Stimulated activated CD4-positive, alpha-beta T cell treated with anti-CD3 and anti-CD28 coated beads, Interleukin-1b, Interleukin-23, amount 100 ng/mL, for 1 hour (primary cell): ENCODE measurements around the gene TLE3.

Experiments
- DNase-seq, 2 donors: peaks; one replicate each; pipeline ENCODE4 v3.0.0-alpha.2; 2020; ENCODE audit warnings: low read depth in 2 of 2

Gene TLE3

GRCh38 chr15:70099167-70099966 is 1.6 kb upstream of the TLE3 start:
- DNase-seq: peak; percentile 99 to 100

- DNase-seq: no peak
Observed at GRCh38 chr15:70098461-70099166, 897 bp upstream of the TLE3 start.

GRCh38 chr15:70098153-70098460 is 390 bp upstream of the TLE3 start:
- no peak for DNase-seq

GRCh38 chr15:70097063-70097320 is 725 bp downstream of the TLE3 start:
- no peak for DNase-seq

GRCh38 chr15:70096215-70097062 is 1.3 kb downstream of the TLE3 start:
- DNase-seq: peak in 1 of 2 donors; percentile 45

- no peak for DNase-seq
Observed at GRCh38 chr15:70095408-70096214, 2.1 kb downstream of the TLE3 start.

GRCh38 chr15:70094690-70095311 is 2.9 kb downstream of the TLE3 start:
- DNase-seq: no peak

- DNase-seq: no peak
Observed at GRCh38 chr15:70093481-70094319, 4.0 kb downstream of the TLE3 start.

GRCh38 chr15:70093070-70093469 is 4.6 kb downstream of the TLE3 start:
- DNase-seq: no peak

- DNase-seq: no peak
Observed at GRCh38 chr15:70092464-70093027, 5.2 kb downstream of the TLE3 start.

- no peak for DNase-seq
Observed at GRCh38 chr15:70091726-70092463, 5.8 kb downstream of the TLE3 start.

- no peak for DNase-seq
Observed at GRCh38 chr15:70090436-70091296, 7.1 kb downstream of the TLE3 start.

- DNase-seq: no peak
Observed at GRCh38 chr15:70089692-70089971, 8.1 kb downstream of the TLE3 start.

GRCh38 chr15:70088887-70089691 is 8.6 kb downstream of the TLE3 start:
- no peak for DNase-seq

GRCh38 chr15:70088455-70088854 is 9.3 kb downstream of the TLE3 start:
- no peak for DNase-seq

- no peak for DNase-seq
Observed at GRCh38 chr15:70087708-70088352, 9.9 kb downstream of the TLE3 start.

- no peak for DNase-seq
Observed at GRCh38 chr15:70086636-70087035, 11.1 kb downstream of the TLE3 start.
